ENCODE data around the gene SORCS2.

SORCS2 gene

DNA sequence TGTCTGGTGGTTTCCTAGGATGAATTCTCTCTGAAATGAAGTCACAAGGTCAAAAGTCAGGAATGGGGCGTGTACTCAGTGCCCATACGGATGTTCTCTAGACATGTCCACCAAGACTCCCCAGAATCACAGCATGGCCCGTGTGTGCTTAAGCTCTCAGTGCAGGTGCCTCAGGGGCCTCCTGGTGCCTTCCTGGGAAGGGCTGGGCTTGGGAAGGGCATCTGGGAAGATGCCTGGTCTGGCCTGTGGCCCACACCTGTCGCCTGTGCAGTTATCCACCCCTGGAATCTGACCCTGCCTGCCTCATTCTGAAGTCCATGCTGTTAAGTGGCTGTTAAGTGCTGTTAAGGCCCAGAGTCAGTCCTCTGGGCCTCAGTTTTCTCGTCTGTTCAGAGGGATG is 31.2 kb downstream of the SORCS2 start:
- H3K4me3 ChIP-seq (ENCODE audit: low read depth, low read length), result no peak overlapping the region
- TF ChIP-seq MYC (IDR thresholded peaks at IDR 0.05; ENCODE audit: low read depth, low read length) (no peak), CTCF (IDR thresholded peaks at IDR 0.05; ENCODE audit: low read depth, low read length) (no peak), POLR2A (IDR thresholded peaks at IDR 0.05; ENCODE audit: extremely low read depth, insufficient read length) (no peak)
- TF ChIP-seq, protein P1, sequence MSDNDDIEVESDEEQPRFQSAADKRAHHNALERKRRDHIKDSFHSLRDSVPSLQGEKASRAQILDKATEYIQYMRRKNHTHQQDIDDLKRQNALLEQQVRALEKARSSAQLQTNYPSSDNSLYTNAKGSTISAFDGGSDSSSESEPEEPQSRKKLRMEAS (IDR thresholded peaks at IDR 0.05; ENCODE audit: low read depth, low read length), result no peak
- DNase-seq (ENCODE audit: low read depth), result no peak

GRCh38 chr4:7224001-7224400 is 31.7 kb downstream of the SORCS2 start:
- TF ChIP-seq CTCF (IDR thresholded peaks at IDR 0.05; ENCODE audit: low read depth, low read length) (no peak), MYC (IDR thresholded peaks at IDR 0.05; ENCODE audit: low read depth, low read length) (no peak), POLR2A (IDR thresholded peaks at IDR 0.05; ENCODE audit: extremely low read depth, insufficient read length) (no peak)
- TF ChIP-seq, protein P1 (IDR thresholded peaks at IDR 0.05; ENCODE audit: low read depth, low read length), result no peak
- no peak overlapping the region for H3K4me3 ChIP-seq (ENCODE audit: low read depth, low read length)
- DNase-seq (ENCODE audit: low read depth), result no peak

DNA sequence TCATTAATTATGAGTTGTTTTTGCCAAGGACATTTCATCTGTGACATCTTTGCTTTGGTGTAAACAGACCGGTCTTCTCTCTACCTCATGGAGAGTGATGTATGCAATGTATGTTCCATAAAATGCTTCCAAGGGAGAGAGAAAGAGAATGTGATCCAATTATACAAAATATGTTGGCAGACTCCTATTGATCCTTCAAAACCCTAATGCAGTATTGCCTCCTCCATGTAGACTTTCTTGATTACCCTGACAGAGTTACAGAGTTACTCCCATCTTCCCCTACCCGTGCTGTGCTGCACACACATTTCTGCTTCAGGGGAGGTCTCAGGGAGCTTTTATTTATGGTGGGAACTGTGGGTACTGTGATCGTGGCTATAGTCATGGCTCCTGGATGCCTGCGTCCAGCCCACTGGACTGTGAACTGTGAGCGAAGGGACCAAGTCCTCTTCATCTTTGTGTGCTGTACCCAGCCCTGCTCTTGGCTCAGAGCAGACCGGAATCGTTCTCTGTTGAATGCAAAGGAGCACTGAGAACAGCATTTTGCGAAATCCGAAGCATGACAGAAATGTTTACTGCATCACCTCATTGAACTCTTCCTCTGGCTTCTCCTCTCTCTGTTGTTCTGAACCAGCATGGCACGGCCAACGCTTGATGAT is 32.7 kb downstream of the SORCS2 start:
- no peak for TF ChIP-seq MYC (IDR thresholded peaks at IDR 0.05; ENCODE audit: low read depth, low read length)
- TF ChIP-seq CTCF (IDR thresholded peaks at IDR 0.05; ENCODE audit: low read depth, low read length), result no peak
- TF ChIP-seq POLR2A (IDR thresholded peaks at IDR 0.05; ENCODE audit: extremely low read depth, insufficient read length), result no peak
- TF ChIP-seq, protein P1 (IDR thresholded peaks at IDR 0.05; ENCODE audit: low read depth, low read length), result no peak
- H3K4me3 ChIP-seq (ENCODE audit: low read depth, low read length), result no peak overlapping the region
- no peak for DNase-seq (ENCODE audit: low read depth)

DNA sequence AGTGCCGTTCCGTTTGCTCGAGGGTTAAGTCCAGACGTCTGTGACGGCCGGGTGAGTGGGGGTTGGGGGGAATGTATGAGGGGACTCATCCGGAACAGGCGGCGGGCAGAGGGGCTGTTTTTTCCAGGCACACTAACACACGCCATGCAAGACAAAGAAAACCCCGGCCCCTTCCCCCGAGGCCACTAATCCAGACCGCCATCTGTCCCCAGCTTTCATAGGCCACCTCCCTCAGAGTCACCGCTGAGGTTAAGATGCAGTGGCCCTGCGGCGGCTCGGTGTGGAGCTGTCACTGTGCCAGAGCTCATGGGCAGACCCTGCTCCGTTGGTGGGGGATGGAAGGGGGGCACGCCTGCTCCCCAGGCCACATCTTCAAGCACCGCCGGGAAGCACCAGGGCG is 34.1 kb downstream of the SORCS2 start:
- H3K4me3 ChIP-seq (ENCODE audit: low read depth, low read length), result no peak overlapping the region
- DNase-seq (ENCODE audit: low read depth), result no peak
- TF ChIP-seq, protein P1 (IDR thresholded peaks at IDR 0.05; ENCODE audit: low read depth, low read length), result no peak
- no peak for TF ChIP-seq CTCF (IDR thresholded peaks at IDR 0.05; ENCODE audit: low read depth, low read length)
- no peak for TF ChIP-seq MYC (IDR thresholded peaks at IDR 0.05; ENCODE audit: low read depth, low read length)
- TF ChIP-seq POLR2A (IDR thresholded peaks at IDR 0.05; ENCODE audit: extremely low read depth, insufficient read length), result no peak

DNA sequence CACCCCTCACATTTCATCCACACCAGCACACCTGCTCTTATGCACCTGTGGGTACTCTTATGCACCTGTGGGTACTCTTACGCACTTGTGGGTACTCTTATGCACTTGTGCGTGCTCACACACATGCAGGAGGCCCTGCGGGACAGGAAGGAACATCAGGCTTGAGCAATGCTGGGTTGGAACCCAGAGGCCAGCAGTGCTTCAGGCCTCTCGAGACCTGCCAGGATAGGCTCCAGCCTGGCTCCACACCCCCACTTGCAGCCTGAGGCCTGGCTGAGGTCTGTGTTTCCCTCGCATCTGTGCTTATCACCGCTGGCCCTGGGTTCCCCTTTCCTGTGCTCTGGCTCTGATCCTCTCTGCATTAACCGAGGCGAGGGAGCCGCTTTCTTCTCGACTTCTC is 34.7 kb downstream of the SORCS2 start:
- no peak overlapping the region for H3K4me3 ChIP-seq (ENCODE audit: low read depth, low read length)
- DNase-seq (ENCODE audit: low read depth), result peak; percentile 40
- TF ChIP-seq, protein P1 (IDR thresholded peaks at IDR 0.05; ENCODE audit: low read depth, low read length), result no peak
- TF ChIP-seq MYC (IDR thresholded peaks at IDR 0.05; ENCODE audit: low read depth, low read length), result no peak

- DNase-seq (ENCODE audit: low read depth), result no peak
- H3K4me3 ChIP-seq (ENCODE audit: low read depth, low read length), result no peak overlapping the region
- TF ChIP-seq, protein P1 (IDR thresholded peaks at IDR 0.05; ENCODE audit: low read depth, low read length), result no peak
- TF ChIP-seq CTCF (IDR thresholded peaks at IDR 0.05; ENCODE audit: low read depth, low read length) (no peak), MYC (IDR thresholded peaks at IDR 0.05; ENCODE audit: low read depth, low read length) (no peak), POLR2A (IDR thresholded peaks at IDR 0.05; ENCODE audit: extremely low read depth, insufficient read length) (no peak)
Measured at GRCh38 chr4:7228734-7229133, 36.4 kb downstream of the SORCS2 start.
